ENCODE measurements around the gene RALGAPA2.

RALGAPA2 gene

DNA sequence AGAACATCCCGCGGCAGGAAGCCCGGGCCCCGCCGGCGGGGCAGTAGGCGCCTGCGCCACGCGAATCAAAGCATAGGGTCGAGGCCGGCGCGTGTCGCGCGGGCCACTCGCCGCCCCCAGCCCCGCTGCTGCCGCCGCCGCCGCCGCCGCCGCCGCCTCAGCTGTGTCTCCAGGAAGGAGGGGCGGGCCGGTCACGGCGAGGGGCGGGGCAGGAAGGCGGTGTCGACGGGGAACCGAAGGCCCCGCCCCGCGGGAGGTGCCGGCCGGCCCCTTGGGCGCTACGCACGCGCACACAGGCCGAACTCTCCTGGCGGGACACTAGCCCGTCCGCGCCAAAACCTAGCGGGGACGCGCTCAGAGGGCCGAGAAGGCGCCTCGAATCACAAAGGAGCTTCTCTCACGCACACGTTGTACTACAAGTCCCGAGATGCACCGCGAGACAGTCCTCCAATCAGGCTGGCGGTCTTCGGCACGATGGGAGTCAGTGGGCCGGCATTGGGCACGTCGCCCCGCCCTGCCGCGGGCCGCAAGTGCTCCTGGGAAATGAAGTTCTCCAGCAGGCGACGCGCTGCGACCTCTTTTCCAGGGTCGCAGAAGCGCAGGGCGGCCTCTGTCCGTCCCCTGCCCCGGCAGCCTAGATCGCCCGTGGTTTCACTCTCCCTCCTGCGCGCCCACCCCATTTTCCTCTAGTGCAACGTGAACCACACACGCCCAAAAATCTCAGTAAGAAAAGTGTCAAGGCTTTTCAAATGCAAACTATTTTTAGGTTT, at the start of gene RALGAPA2:
Gene RALGAPA2, minus strand, starts transcription at position 171 of the 770 bp plus-strand sequence. Its CDS starts 164 bp downstream, at position 7.
- DNase-seq (ENCODE audit: low spot score), result peak; percentile 96

DNA sequence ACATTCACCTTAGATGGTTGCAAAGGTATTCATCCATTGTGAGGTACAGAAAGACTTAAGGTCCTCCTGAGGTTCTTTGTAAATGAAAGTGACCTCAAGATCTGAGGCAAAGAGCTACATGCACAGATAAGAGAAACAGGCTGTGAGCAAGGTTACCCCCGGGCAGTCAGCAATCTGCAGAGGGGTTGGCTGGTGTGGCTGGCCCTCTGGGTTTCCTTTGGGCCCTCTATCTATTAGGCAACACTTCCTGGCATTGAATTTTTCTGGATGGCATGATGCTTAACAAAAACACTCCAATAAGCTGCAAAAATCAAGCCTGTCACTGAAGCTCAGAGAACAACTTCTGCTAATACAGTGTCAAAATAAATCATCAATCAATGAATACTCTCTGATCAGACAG, 48.9 kb upstream of the RALGAPA2 start:
- no peak for DNase-seq (ENCODE audit: low spot score)

DNA sequence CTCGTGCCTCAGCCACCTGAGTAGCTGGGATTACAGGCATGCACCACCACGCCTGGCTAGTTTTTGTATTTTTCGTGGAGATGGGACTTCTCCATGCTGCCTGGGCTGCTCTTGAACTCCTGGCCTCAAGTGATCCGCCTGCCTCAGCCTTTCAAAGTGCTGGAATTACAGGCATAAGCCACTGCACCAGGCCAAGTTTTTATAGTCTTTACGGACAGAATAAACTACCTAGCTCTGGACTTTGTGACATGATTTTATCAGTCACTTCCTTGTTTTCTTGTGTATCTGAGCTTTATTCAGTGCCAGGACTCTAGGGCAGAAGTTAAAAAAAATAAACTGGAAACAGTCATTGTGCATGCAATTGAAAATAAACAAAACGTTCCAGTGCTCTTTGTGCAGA, 46.7 kb upstream of the RALGAPA2 start:
- no peak for DNase-seq (ENCODE audit: low spot score)

DNA sequence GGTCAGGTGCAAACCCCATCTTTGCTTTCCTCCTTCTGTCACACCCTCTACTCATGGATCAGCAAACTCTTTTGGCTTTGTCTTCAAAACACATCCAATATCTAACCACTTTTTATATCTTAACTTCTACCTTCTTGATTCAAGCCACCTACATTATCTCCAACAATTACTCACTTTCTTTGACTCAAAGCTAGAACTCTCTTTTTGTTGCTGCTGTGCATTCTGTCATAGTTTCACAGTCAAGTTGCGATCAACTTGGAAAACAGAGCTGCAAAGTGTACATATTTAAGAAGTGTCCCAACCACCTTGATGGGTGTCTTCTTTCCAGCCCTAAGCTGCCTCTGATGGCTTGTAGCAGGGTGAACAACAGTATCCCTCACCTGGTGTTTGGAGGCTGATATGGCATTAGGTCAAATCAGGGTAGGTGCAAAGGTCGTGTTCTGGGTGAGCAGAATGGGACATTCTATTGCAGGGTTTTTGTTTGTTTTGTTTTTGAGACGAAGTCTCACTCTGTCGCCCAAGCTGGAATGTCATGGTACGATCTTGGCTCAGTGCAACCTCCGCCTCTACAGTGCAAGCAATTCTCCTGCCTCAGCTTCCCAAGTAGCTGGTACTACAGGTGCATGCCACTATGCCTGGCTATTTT, 43.4 kb upstream of the RALGAPA2 start:
- no peak for DNase-seq (ENCODE audit: low spot score)

DNA sequence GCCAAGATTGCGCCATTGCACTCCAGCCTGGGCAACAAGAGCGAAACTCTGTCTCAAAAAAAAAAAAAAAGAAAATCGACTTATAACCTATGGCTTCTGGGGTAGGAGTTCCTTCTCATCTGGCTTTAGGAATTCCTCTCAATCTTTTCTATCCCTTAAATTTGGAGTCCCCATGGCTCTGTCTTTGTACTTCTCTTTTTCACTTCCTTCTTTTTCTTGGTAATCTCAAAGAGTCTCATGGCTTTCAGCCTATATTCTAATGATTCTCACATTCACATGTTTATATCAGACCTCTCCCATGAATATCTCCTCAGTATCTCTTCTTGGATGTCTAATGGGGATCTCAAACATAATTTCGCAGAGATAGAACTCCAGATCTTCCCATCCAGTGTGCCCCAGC, 42.8 kb upstream of the RALGAPA2 start:
- DNase-seq (ENCODE audit: low spot score), result no peak

DNA sequence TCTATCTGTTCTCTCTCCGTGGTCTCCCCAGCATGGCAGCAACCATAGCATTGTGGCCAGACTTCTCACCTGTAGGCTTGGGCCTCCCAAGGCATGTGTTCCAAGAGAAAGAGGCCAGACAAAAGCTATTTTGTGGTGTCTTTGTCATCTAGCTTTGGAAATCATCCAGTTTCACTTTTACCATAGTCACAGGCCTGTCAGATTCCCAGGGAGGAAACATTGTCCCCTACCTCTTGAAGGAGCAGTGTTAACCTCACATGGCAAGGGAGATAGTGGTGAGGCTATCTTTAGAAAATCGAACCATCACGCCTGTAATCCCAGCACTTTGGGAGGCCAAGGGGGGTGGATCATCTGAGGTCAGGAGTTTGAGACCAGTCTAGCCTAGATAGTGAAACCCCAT, 42.3 kb upstream of the RALGAPA2 start:
- DNase-seq (ENCODE audit: low spot score), result no peak

DNA sequence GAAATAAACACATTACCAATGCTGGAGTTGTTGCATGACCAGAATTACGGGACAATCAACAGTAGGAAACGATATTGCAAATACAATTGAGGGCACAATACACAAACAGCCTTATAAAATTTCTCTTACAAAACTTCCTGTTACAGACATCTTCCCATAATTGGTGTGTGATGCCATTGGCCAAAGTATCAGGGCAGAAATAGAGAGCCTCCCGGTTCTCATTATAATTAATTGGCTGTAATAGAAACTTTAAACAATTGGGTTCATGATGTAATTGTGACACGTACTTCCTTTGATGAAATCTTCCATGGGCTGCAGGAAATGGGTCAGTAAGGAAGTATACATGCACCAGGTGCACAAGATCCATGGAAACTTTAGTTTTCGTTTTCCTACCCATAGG, 40.3 kb upstream of the RALGAPA2 start:
- DNase-seq (ENCODE audit: low spot score), result no peak

DNA sequence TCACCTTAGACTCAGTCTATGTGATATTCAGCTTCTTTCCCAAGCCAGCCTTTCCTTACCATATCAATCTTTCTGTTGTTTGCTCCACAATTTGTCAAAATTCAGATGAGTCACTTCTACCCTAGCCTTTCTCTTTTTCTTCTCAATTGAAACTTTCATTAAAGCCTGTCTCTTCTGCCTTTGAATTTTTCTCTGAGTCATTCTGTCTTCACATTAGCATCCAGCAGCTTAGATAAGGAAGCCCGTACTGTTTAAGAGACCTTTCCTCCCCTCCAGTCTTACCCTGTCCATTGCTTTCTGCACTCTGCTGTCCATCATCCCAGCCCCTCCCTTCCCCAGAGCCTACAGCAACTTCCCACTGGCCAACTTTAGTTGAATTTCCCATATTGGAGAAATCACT, 34.9 kb upstream of the RALGAPA2 start:
- DNase-seq (ENCODE audit: low spot score), result no peak

DNA sequence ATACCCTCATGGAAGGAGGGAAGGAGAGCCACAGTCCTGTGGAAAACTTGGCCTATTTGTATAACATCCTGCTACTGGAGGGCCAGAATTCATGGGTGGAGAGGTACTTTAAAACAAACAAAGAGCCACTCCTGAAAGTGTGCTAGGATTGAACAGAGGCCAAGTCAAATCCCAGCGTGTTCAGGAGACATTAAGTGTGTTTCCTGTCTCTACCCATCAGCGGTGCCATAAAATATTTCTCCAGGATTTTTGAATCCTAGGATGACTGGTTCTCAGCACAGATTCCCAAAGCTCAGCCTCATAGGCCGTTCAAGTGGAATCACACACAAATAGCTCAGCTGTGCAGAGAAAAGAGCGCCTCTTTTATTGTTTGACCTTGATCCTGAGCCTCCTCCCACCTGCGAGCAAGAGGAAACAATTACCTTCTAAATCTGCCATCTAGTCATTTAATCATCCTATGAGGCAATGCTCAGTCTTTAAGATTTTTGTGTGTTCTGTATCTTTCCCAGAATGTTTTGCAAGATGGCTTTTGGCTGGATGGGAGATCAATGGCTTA, 31.8 kb upstream of the RALGAPA2 start:
- no peak for DNase-seq (ENCODE audit: low spot score)

DNA sequence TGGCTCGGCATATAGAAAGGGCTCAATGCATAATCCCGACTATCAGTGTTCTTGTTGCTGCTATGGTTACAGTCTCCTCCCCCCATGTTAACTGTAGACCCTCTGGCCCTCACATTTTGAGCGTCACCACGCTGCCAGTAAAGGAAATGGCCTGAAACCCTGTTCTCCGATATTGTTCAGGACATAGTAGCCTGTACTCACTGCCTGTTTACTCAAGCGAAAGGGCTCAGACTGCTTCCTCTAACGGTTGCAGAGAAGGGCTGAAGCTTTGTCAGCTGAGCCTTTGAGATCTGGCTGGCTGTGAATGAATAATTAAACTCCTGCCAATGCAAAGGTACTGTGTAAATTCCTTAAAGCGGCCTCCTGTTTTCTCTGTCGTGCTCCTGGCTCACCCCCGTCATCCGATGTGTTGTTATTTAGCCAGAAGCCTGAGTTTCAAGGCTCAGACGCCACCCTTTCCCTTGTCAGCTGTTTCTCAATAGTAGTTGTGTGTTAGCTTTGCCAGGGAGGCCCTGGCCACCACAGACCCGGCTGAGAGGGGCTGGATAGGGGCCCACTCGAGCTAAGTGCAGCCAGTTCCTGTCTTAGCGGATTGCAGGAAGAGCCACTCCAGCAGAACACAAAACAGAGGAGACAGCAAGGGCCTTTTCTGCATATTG, 31.2 kb upstream of the RALGAPA2 start:
- no peak for DNase-seq (ENCODE audit: low spot score)

DNA sequence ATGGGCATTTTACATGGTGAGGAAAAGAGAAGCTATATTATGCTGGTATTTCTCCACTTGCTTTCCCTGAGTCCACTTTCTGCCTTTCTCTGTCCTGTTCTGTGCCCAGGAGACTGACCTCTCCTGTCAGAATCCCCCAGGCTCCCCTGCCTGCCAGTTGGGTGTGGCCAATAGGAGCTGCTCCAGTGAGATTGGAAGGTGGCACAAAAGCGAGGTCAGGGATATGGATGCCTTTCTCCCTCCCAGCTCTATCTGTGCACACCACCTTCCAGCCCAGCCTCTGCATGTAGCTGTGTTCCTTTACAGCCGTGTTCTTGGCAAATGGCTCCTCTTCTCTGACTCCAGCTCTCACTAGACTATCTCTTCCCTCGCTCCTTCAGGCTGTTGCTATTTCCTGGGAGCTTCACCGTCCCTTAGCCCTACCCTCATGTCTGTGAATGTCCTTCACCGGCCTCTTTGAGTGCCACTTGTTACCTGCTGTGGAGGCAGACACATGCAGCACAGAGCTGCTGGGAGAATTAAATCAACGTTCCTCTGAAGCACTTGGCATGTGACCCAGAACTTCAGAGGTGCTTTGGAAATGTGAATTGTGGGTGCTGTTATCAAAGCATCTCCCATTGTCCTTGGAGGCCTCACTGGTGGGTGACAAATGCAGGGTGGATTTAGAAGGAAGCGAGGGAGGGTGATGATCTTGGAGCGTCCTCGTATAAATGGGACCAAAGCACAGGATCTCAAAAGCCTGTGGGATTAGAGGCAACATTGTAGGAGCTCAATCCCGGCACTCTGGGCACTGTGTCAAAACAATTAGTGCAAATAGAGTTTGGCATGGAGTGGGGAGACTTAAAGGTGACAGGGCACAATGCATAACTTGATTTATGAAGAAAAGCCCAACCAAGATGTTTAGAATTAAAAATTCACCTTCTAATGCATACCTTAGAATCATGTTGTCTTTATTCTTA, 28.9 kb upstream of the RALGAPA2 start:
- DNase-seq (ENCODE audit: low spot score), result no peak

DNA sequence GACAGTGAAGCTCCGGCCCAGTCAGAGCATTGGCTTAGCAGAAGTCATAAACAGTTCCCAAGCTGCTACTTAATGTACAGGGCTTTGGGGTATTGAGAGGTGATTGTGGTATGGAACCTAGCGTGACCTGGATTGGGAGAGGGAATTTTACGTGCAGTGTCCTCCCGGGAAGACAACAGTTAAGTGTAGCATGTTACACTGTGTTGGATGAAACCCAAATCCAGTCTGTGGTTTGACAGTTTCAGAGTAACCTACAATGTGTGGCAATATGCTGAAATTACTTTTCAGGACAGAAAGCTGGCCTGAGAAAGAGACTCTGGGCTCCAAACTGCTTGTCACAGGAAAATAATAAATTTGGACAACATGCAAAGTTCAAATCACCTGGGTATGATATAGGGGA, 28.1 kb upstream of the RALGAPA2 start:
- DNase-seq (ENCODE audit: low spot score), result no peak

DNA sequence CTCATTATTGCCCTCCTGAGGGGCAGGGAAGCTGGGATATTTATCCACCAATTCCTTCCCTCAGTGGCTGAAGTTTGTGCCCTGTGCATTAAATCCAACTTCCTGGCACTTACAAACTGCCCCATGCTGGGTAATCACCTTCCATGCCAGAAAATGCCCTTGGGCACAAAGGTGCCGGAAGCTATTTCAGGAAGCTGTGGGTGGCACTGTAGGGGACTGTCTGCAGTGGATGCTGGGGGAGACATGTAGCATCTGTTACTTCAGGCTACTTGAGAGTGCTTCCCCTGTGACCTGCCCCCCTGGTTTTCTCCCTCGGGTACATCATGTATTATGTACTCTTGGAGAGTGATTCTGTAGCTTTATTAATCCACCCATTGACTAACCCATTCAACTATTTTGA, 24.7 kb upstream of the RALGAPA2 start:
- DNase-seq (ENCODE audit: low spot score), result no peak

DNA sequence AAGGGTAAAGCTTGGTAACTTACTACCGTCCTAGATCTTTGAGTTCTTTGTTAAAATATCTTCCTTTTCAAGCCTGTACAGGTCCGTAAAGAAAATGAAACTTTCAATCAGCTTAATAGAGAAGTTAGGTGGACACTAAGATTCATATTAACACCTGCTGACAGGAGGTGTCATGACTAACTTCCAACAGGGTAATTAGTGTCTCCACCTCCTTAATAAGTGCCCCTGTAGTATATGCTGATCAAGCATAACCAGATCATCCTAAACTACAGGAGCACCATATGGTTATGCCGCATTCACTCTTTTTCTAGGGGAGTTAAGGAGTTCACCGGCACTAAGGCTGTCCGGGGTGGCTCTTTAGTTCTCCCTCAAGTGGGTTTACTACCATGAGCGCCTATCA, 23.9 kb upstream of the RALGAPA2 start:
- DNase-seq (ENCODE audit: low spot score), result no peak

DNA sequence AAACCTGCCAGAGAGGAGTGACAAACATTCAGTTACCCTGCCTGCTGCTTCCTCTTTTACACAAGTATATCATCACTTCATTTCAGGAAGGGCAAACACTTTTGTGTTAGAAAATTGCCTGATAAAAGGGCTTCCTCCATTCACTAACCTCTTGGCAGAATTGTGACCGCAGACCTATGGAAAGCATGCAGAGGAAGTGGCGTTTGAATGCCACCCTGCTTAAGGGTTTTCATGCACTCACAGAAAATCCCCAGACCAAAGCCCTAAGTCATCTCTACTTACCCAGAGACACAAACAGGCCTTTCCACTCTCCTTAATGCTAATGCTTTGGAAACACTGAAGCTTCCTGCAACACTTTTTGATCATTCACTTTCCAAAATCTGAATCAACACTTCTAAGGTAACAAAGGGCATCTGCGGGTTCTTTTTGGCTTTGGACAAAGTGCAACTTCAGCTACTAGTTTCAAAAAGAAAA, 22.1 kb upstream of the RALGAPA2 start:
- no peak for DNase-seq (ENCODE audit: low spot score)

DNA sequence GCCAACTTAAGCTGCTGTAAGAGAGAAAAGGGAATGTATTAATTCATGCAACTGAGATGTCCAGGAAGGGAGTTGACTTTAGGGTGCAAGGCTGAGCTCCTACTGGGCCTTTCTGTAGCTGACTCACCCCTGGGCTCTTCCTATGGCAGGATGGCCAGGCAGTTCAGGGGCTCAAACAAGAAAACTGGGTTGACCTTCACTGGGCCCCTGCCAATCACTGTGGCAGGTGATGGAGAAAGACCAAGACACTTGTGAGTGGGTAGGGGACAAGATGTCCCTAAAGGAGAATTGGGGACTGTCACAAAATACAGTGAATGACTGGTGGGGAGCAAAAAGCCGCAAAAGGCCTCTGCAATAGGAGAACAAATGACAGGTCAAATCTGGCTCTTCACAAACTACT, 21.5 kb upstream of the RALGAPA2 start:
- DNase-seq (ENCODE audit: low spot score), result no peak

DNA sequence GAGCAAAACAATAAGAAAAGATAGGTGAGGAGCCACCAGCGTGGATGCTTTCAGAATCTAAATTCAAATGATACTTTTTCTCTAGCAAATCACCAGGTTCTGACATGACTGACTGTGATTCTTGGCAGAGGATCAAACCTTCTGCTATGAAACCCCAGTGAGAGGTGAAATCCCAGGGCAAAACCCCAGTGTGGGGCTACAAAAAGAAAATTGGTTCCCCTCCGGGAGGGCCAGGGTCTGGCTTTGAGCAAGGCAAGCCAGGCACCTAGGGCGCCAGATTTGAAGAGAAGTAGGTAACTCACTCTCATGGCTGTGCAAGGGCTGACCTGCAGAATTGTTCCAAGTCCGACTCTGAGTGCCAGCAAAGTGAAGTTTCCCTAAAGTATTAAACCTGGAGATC, 20.2 kb upstream of the RALGAPA2 start:
- no peak for DNase-seq (ENCODE audit: low spot score)

DNA sequence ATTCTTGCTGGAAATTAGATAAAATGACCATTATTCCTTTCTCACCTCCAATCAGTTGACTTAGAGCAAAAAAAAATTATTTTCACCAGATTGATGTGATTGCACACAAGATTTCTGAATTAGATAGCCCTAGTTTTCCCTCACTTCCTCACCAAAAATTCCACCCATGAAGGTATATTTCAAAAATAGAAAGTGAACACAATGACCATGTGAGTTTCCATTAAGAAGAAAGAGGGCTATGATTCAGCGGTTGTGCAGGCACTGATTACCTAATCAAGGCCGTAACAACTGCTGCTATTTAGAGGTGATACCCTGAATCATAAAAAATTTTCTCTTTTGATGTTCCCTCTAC, 19.5 kb upstream of the RALGAPA2 start:
- DNase-seq (ENCODE audit: low spot score), result no peak

DNA sequence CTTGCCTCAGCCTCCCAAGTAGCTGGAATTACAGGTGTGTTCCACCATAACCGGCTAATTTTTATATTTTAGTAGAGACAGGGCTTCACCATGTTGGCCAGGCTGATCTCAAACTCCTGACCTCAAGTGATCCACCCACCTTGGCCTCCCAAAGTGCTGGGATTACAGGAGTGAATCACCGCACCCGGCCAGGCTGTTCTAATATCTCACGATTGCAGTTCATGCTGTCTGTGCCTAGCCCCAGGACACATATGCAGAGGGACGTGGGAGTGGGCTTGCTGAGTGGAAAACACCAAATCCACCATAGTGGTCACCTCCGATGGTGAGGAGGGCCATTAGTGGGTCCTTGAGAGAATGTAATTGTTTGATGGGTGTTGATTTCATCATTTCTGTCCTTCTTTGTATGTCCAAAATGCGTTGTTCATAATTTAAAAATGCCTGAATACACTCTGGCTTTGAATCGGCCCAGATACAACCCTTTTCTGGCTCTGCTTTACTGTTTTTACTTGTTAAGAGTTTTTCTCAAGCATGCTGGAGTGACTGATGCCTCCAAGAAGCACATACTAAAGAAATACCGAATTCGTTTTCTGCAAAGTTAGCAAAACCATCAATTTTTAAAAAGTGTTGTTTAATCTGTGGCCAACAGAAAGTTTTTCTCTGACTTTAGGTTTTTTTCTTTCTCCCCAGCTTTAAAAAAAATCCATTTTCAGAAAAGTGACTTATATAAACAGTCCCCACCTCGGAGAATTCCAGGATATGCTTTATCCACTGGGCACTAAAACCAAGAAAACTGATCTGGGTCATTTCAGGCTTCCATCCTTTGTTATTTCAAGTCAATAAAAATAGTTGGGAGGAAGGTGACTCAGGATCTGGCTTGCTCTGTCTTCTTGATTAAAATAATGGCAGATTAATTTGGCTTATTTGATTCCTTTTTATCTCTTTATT, 18.8 kb upstream of the RALGAPA2 start:
- DNase-seq (ENCODE audit: low spot score), result no peak

DNA sequence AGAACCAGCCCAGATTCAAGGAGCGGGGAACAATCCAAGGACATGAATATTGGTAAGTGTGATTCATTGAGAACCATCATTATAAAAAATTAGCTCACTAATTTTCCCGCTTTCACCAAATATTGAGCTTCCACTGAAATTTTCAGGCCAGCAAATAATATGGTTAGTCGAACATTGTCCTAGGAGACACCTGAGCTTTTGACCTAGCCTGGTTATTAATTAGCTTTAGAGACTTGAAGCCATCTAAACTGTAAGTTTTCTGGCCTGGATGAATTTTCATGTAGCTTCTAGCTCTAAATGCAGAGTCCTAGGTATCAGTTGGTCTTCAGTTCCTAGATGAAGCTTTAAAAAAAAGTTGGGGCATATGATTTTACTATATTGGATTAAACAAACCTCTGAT, 17.1 kb upstream of the RALGAPA2 start:
- no peak for DNase-seq (ENCODE audit: low spot score)

DNA sequence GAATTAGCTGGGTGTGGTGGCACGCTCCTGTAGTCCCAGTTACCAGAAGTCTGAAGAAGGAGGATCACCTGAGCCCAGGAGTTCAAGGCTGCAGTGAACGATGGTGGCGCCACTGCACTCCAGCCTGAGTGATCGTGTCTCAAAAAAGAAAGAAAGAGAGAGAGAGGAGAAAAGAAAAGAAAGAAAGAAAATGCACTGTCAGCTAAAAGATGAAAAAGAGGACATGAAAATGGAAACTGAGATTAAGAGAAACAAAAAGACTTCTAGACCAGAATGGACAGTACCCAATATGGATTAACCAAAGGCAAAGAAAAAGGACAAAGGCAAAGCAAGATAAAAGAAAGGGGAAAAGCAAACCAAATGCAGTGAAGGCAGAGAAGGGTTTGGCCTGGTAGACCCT, 9.0 kb upstream of the RALGAPA2 start:
- DNase-seq (ENCODE audit: low spot score), result no peak
